ENCODE results near the gene FSD1. TPM values are rescaled to one million over a fixed set of nuclear protein-coding genes. Genes with fewer than 3 reads are reported as not detected.

Gene FSD1
- total and polyA plus RNA-seq, 10 of the 15 experiments (the other 5 are each of a cell fraction or from before 2014, with no cell fraction given) = 0.15 to 5.1 (median 4.0) TPM; not detected in 1

GRCh38 chr19:4284176-4284958 is 20.0 kb upstream of the FSD1 start:
- Histone ChIP-seq H3K27ac (ENCODE audit: control insufficient read depth, insufficient read depth) (no peak overlapping the region), H2AFZ (ENCODE audit: control insufficient read depth, low read depth, low read length) (no peak overlapping the region), H3K9ac (ENCODE audit: control insufficient read depth, insufficient read depth, low read length) (no peak overlapping the region), H3K4me1 (ENCODE audit: control insufficient read depth, insufficient read depth, low read length) (no peaks in the 10 kb centered on the region), H4K20me1 (ENCODE audit: control insufficient read depth, insufficient read depth) (no peaks in the 10 kb centered on the region), H3K4me2 (ENCODE audit: control insufficient read depth, insufficient read depth) (no peak overlapping the region), H3K4me3 (no peak overlapping the region), H3K79me2 (ENCODE audit: control insufficient read depth, insufficient read depth, low read length) (no peaks in the 10 kb centered on the region), H3K36me3 (ENCODE audit: control insufficient read depth in 2 of 2, insufficient read depth in 2 of 2, low read length in 1 of 2) (no peaks in the 10 kb centered on the region), H3K9me3 (replicated peaks; ENCODE audit: control insufficient read depth, insufficient read depth, low read length) (no peaks in the 10 kb centered on the region), H3K27me3 (replicated peaks in 1 of 2; ENCODE audit: control insufficient read depth in 2 of 2, insufficient read depth in 2 of 2, low read length in 1 of 2) (no peaks in the 10 kb centered on the region; a peak in 1 of 4 replicates)
- TF ChIP-seq PAX5 (IDR thresholded peaks at IDR 0.05; ENCODE audit: borderline replicate concordance, low read depth, low read length) (no peak), NFYB (IDR thresholded peaks at IDR 0.05; ENCODE audit: insufficient read depth, low read depth, low read length) (peak; percentile 78)
- ChIA-PET RAD21 (ENCODE audit: unreplicated experiment) (no interaction called here), SMC1A (ENCODE audit: uncharacterized antibody, unreplicated experiment) (interaction anchor here (0.6 kb wide), 1 partner anchor 116 kb away, joined by 3 read pairs; the partner anchor contains the start of gene SH3GL1), POLR2A (no interaction called here), CTCF (interaction anchor here (0.5 to 1.4 kb wide), 3 partner anchors 65 to 285 kb away, joined by 3 to 5 read pairs (median 3); no protein-coding TSS in a partner anchor)
- intact Hi-C loops (cut with micrococcal nuclease; ENCODE audit: unreplicated experiment) (no loop called here), in situ Hi-C loops (cut with MboI) (no loop called here)
- no peak for FAIRE-seq
- no TSS peak for BruUV-seq (replicated peaks)
- peak; percentile 84 for ATAC-seq
- no peak for DNase-seq (ENCODE audit: low read depth, low spot score)
- WGBS (ENCODE audit: insufficient coverage, insufficient replicate concordance, low lambda C conversion rate, missing lambda C conversion rate) = 52% methylated on average over 20 of the region's 20 CpGs

DNA sequence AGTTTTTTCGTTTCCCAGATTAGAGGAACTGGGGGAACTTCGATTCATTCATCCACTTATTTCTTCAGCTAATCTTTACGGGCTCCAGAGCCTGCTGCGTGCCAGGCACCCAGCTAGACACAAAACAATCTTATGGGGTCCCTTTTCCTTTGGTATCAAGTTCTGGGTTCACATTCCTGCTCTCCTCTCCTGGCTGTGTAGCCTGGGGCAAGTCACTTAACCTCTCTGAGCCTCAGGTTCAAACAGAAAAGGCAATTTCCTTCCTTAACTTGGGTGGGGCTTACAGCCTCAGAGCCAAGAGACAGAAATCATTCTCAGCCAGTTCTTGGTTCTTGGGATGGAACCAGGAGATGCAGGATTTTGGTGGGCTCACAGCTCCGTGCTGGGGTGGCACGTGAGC is 19.4 kb upstream of the FSD1 start:
- H3K4me2 ChIP-seq (ENCODE audit: control insufficient read depth, insufficient read depth) = no peak overlapping the region
- ChIA-PET CTCF (no interaction called here), POLR2A (no interaction called here), RAD21 (ENCODE audit: unreplicated experiment) (no interaction called here), SMC1A (ENCODE audit: uncharacterized antibody, unreplicated experiment) (no interaction called here)
- no TSS peak for BruUV-seq (replicated peaks)
- ATAC-seq (no peak), FAIRE-seq (no peak), DNase-seq (ENCODE audit: low read depth, low spot score) (no peak)
- no peaks in the 10 kb centered on the region for H3K79me2 ChIP-seq (ENCODE audit: control insufficient read depth, insufficient read depth, low read length)
- no peaks in the 10 kb centered on the region for H3K9me3 ChIP-seq (replicated peaks; ENCODE audit: control insufficient read depth, insufficient read depth, low read length)
- no peak overlapping the region for H2AFZ ChIP-seq (ENCODE audit: control insufficient read depth, low read depth, low read length)
- in situ Hi-C loops (cut with MboI) = no loop called here
- 26% methylated on average over 6 of the region's 6 CpGs for WGBS (ENCODE audit: insufficient coverage, insufficient replicate concordance, low lambda C conversion rate, missing lambda C conversion rate)
- intact Hi-C loops (cut with micrococcal nuclease; ENCODE audit: unreplicated experiment) = no loop called here
- no peaks in the 10 kb centered on the region; a peak in 1 of 4 replicates for H3K27me3 ChIP-seq (replicated peaks in 1 of 2; ENCODE audit: control insufficient read depth in 2 of 2, insufficient read depth in 2 of 2, low read length in 1 of 2)
- no peaks in the 10 kb centered on the region for H3K36me3 ChIP-seq (ENCODE audit: control insufficient read depth in 2 of 2, insufficient read depth in 2 of 2, low read length in 1 of 2)
- no peak overlapping the region for H3K9ac ChIP-seq (ENCODE audit: control insufficient read depth, insufficient read depth, low read length)
- H3K27ac ChIP-seq (ENCODE audit: control insufficient read depth, insufficient read depth) = no peak overlapping the region
- no peak overlapping the region for H3K4me3 ChIP-seq
- H4K20me1 ChIP-seq (ENCODE audit: control insufficient read depth, insufficient read depth) = no peaks in the 10 kb centered on the region
- no peaks in the 10 kb centered on the region for H3K4me1 ChIP-seq (ENCODE audit: control insufficient read depth, insufficient read depth, low read length)
- no peak for TF ChIP-seq BACH1 (IDR thresholded peaks at IDR 0.05; ENCODE audit: borderline replicate concordance)
- no peak for TF ChIP-seq HCFC1 (IDR thresholded peaks at IDR 0.05; ENCODE audit: low read length)
- TF ChIP-seq ZBTB4 (CRISPR knock-in tag; IDR thresholded peaks at IDR 0.05) = no peak
- TF ChIP-seq TCF7 (IDR thresholded peaks at IDR 0.05; ENCODE audit: borderline replicate concordance) = no peak
- no peak for TF ChIP-seq USF1 (IDR thresholded peaks at IDR 0.05; ENCODE audit: borderline replicate concordance, extremely low read length, insufficient read depth, low read depth, low read length)
- no peak for TF ChIP-seq BCL3 (IDR thresholded peaks at IDR 0.05; ENCODE audit: borderline replicate concordance, insufficient read depth, low read depth, low read length, poor library complexity, severe bottlenecking)
- no peak for TF ChIP-seq MTA3 (IDR thresholded peaks at IDR 0.05; ENCODE audit: borderline replicate concordance, low read length)
